Thyroid gland (tissue), 4 donors: ENCODE data around the gene DNAAF1. TPM values are rescaled to one million over a fixed set of nuclear protein-coding genes. Genes with fewer than 3 reads are reported as not detected.

Experiments used
- DNase-seq, 2 donors: peaks; one replicate each; pipeline ENCODE4 v3.0.0-alpha.2; 2019
- H3K27ac ChIP-seq, 3 donors: fragments of 200-600 bp; sonication (generic); 1 replicate in 2 of 3; 2 replicates in 1 of 3; pipeline ENCODE4 v1.5.1; 2016 to 2019; ENCODE audit warnings: mild to moderate bottlenecking in 1 of 3, moderate library complexity in 1 of 3
- H3K27me3 ChIP-seq: fragments of 200-600 bp; sonication (generic); one replicate; pipeline ENCODE4 v1.5.1; 2019
- H3K36me3 ChIP-seq, 2 donors: fragments of 200-600 bp; sonication (generic); one replicate each; pipeline ENCODE4 v1.5.1; 2016 to 2019
- H3K4me1 ChIP-seq, 2 donors: fragments of 200-600 bp; sonication (generic); one replicate each; pipeline ENCODE4 v1.5.1; 2017 to 2019
- H3K4me3 ChIP-seq, 3 donors: fragments of 200-600 bp; sonication (generic); replicated peaks in 1 of 3; 1 replicate in 2 of 3; 2 replicates in 1 of 3; pipeline ENCODE4 v1.5.1; 2016; ENCODE audit warnings: mild to moderate bottlenecking in 1 of 3
- H3K9me3 ChIP-seq: fragments of 200-600 bp; sonication (generic); one replicate; pipeline ENCODE4 v1.5.1; 2017
- POLR2A ChIP-seq, 2 donors: fragments of 450-650 bp; IDR thresholded peaks; one replicate each; pipeline ENCODE4 v1.6.1; 2017; ENCODE audit warnings: antibody characterized with exemption in 2 of 2, mild to moderate bottlenecking in 2 of 2, moderate library complexity in 1 of 2
- WGBS, 2 donors: methylation state at CpG; one replicate each; pipeline ENCODE4 v1.1.5; 2017; 5-methylcytosine and 5-hydroxymethylcytosine counted together
- intact Hi-C: fragments of 100-400 bp; cut with DNase I; formaldehyde crosslinking; loops from one replicate; pipeline ENCODE4 v1.15.1; 2023
- total RNA-seq, 4 donors: library from RNA; depleted of rRNA; stranded (reverse); fragments of >200 nt; gene quantifications; one replicate each; pipeline ENCODE4 v1.2.3, GENCODE V29; 2016
- TF ChIP-seq, protein P1 (sequence below), 6 experiments: fragments of 200-600 bp in 3 of 6; fragments of 450-650 bp in 3 of 6; sonication (generic) in 3 of 6; IDR thresholded peaks; one replicate each; pipeline ENCODE4 v1.5.1; 2016 to 2019; ENCODE audit warnings: antibody characterized with exemption in 6 of 6, mild to moderate bottlenecking in 2 of 6, inconsistent platforms in 1 of 6, moderate library complexity in 1 of 6

DNAAF1 gene
- total RNA-seq, 4 donors from 2014 or later, result 1.5 to 11.2 (median 2.8) TPM

DNA sequence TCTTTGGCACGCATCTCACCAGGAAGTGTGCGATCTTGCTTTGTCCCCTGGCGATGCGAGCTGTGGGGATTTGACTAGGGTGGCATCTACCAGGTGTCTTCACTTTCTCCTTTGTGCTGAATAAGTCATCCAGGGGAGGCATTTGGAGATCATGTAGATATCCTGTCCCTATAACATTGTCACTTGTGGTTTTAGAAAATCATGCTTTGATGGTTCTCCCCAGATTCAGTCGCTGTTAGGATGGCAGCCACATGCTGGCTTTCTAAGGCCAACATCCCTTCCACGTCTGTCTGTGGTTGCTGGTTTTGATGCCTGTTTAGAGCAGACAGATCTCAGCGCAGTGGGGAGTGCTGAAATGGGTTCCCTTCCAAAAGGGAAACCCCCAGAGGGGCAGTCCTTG, 48.4 kb downstream of the DNAAF1 start:
- intact Hi-C loops, result loop anchor here (10.0 kb wide), 1 partner anchor 291 kb away; no protein-coding TSS in a partner anchor
- WGBS, 2 donors, result 89 to 90% methylated on average over 7 of the region's 7 CpGs
- H3K9me3 ChIP-seq, result no peaks in the 10 kb centered on the region
- TF ChIP-seq, protein P1, sequence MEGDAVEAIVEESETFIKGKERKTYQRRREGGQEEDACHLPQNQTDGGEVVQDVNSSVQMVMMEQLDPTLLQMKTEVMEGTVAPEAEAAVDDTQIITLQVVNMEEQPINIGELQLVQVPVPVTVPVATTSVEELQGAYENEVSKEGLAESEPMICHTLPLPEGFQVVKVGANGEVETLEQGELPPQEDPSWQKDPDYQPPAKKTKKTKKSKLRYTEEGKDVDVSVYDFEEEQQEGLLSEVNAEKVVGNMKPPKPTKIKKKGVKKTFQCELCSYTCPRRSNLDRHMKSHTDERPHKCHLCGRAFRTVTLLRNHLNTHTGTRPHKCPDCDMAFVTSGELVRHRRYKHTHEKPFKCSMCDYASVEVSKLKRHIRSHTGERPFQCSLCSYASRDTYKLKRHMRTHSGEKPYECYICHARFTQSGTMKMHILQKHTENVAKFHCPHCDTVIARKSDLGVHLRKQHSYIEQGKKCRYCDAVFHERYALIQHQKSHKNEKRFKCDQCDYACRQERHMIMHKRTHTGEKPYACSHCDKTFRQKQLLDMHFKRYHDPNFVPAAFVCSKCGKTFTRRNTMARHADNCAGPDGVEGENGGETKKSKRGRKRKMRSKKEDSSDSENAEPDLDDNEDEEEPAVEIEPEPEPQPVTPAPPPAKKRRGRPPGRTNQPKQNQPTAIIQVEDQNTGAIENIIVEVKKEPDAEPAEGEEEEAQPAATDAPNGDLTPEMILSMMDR (IDR thresholded peaks at IDR 0.05), result no peak
- TF ChIP-seq POLR2A (IDR thresholded peaks at IDR 0.05), result no peak
- no peaks in the 10 kb centered on the region for H3K36me3 ChIP-seq
- no peak overlapping the region for H3K27ac ChIP-seq
- DNase-seq, result no peak
- H3K27me3 ChIP-seq, result no peaks in the 10 kb centered on the region
- H3K4me1 ChIP-seq, result no peaks in the 10 kb centered on the region
- H3K4me3 ChIP-seq, result no peak overlapping the region

DNA sequence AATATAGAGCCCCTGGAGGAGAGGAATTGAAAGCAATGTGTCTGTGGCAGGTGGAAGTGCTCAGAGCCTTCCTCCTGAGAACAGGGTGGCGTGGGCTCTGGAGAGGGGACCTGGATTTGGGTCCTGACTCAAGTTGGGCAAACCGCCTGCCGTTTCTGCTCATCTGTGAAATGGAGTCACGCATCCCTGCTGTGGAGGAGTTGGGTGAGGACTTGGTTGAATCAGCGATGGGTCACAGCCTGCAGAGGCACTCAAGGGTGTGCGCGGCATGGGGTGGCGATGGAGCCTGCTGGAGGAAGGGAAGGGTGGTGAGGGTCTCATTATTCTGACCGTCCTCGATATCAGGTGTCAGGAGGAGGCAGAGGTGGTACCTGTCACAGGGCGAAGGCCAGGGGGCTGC, 48.9 kb downstream of the DNAAF1 start:
- no peaks in the 10 kb centered on the region for H3K27me3 ChIP-seq
- TF ChIP-seq, protein P1 (IDR thresholded peaks at IDR 0.05), result no peak
- no peak for TF ChIP-seq POLR2A (IDR thresholded peaks at IDR 0.05)
- no peaks in the 10 kb centered on the region for H3K36me3 ChIP-seq
- no peak for DNase-seq
- intact Hi-C loops, result loop anchor here (10.0 kb wide), 1 partner anchor 291 kb away; no protein-coding TSS in a partner anchor
- H3K4me1 ChIP-seq, result no peaks in the 10 kb centered on the region
- WGBS, 2 donors, result 82 to 88% methylated on average over 11 of the region's 11 CpGs
- no peak overlapping the region for H3K27ac ChIP-seq
- H3K9me3 ChIP-seq, result no peaks in the 10 kb centered on the region
- no peak overlapping the region for H3K4me3 ChIP-seq

DNA sequence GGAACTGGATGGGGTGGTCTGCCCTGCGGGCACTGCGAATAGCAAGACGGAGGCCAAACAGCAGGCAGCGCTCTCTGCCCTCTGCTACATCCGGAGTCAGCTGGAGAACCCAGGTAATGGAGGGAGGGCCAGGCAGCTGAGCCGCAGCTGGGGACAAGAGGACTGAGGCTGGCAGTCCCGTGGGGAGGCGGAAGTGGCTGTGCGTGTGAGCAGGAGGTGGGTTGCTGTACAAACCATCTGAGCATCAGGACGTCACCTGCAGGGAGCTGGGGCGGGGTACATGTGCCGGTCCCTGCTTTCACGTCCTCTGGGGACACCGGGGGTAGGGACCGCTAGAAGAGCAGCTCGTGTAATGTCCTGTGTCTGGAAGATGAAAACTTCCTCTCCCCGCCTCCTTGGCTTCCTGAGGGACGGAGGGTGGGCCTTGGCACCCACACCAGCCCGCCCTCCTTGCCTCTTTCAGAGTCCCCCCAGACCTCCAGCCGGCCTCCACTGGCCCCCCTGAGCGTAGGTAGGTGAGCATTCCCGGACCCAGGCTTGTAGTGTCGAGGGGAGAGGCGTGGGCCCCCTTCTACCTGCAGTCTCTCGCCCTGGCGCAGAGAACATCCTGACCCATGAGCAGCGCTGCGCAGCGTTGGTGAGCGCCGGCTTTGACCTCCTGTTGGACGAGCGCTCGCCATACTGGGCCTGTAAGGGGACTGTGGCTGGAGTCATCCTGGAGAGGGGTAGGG, 49.5 kb downstream of the DNAAF1 start:
- TF ChIP-seq, protein P1 (IDR thresholded peaks at IDR 0.05), result no peak
- no peak overlapping the region for H3K4me3 ChIP-seq

DNA sequence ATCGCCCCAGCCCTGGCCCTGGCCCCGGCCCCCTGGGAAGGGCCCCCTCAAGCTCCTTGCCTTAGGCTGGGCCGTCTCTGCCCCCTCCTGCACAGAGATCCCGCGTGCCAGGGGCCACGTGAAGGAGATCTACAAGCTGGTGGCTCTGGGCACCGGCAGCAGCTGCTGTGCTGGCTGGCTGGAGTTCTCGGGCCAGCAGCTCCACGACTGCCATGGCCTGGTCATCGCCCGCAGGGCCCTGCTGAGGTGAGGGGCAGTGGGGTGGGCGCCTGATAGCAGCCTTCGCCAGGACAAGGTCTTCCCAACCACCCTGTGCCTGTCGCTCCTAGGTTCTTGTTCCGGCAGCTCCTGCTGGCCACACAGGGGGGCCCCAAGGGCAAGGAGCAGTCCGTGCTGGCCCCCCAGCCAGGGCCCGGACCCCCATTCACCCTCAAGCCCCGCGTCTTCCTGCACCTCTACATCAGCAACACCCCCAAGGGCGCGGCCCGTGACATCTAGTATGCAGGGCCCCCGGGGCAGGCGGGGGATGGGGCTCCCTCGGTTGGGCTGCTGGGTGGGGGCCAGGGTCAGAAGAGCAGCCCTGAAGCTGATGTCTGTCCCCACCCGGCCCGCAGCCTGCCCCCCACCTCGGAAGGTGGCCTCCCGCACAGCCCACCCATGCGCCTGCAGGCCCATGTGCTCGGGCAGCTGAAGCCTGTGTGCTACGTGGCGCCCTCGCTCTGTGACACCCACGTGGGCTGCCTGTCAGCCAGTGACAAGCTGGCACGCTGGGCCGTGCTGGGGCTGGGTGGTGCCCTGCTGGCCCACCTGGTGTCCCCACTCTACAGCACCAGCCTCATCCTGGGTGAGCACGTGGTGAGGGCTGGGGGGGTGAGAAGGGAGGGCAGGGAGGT, 50.3 kb downstream of the DNAAF1 start:
- TF ChIP-seq, protein P1 (IDR thresholded peaks at IDR 0.05), result no peak
- no peak for DNase-seq
- no peaks in the 10 kb centered on the region for H3K36me3 ChIP-seq
- no peaks in the 10 kb centered on the region for H3K27me3 ChIP-seq
- intact Hi-C loops, result loop anchor here (10.0 kb wide), 1 partner anchor 289 kb away; no protein-coding TSS in a partner anchor
- no peaks in the 10 kb centered on the region for H3K4me1 ChIP-seq
- H3K9me3 ChIP-seq, result no peaks in the 10 kb centered on the region
- 85 to 92% methylated on average over 20 to 25 of the region's 38 CpGs for WGBS, 2 donors
- no peak overlapping the region for H3K27ac ChIP-seq
- H3K4me3 ChIP-seq, result no peak overlapping the region

More for the DNA sequence above, 49.5 kb downstream of the DNAAF1 start:
- DNase-seq, result no peak
- Histone ChIP-seq H3K27me3 (no peaks in the 10 kb centered on the region), H3K27ac (no peak overlapping the region), H3K9me3 (no peaks in the 10 kb centered on the region), H3K36me3 (no peaks in the 10 kb centered on the region), H3K4me1 (no peaks in the 10 kb centered on the region)
- 71 to 77% methylated on average over 27 to 30 of the region's 34 CpGs for WGBS, 2 donors
- intact Hi-C loops, result loop anchor here (10.0 kb wide), 1 partner anchor 290 kb away; no protein-coding TSS in a partner anchor
